ENCODE measurements around the gene SNAPIN. TPM values are rescaled to one million over a fixed set of nuclear protein-coding genes. Genes with fewer than 3 reads are reported as not detected.
A peak's percentile ranks its signal among the peaks of the same experiment; 100 is the strongest.

The SNAPIN gene
- total RNA-seq, 3 donors from 2014 or later, result 22.6 to 33.7 (median 25.4) TPM

DNA sequence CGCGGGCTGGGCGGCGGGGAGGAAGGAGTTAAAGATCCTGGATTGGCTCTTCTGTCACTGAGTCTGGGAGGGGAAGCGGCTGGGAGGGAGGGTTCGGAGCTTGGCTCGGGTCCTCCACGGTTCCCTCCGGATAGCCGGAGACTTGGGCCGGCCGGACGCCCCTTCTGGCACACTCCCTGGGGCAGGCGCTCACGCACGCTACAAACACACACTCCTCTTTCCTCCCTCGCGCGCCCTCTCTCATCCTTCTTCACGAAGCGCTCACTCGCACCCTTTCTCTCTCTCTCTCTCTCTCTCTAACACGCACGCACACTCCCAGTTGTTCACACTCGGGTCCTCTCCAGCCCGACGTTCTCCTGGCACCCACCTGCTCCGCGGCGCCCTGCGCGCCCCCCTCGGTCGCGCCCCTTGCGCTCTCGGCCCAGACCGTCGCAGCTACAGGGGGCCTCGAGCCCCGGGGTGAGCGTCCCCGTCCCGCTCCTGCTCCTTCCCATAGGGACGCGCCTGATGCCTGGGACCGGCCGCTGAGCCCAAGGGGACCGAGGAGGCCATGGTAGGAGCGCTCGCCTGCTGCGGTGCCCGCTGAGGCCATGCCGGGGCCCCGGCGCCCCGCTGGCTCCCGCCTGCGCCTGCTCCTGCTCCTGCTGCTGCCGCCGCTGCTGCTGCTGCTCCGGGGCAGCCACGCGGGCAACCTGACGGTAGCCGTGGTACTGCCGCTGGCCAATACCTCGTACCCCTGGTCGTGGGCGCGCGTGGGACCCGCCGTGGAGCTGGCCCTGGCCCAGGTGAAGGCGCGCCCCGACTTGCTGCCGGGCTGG lies 20.2 kb downstream of the SNAPIN start, which contains the start of gene NPR1:
NPR1 (plus strand) TSS at position 170 of the 818 bp plus-strand sequence; CDS start at position 591, 421 bp downstream.
- intact Hi-C loops (cut with DNase I, micrococcal nuclease), result loop anchor here in 1 of 2 donors (10.0 kb wide), 1 partner anchor 306 kb away; the partner anchor contains the start of gene RAB13
- no peaks in the 10 kb centered on the region for H3K9me3 ChIP-seq

DNA sequence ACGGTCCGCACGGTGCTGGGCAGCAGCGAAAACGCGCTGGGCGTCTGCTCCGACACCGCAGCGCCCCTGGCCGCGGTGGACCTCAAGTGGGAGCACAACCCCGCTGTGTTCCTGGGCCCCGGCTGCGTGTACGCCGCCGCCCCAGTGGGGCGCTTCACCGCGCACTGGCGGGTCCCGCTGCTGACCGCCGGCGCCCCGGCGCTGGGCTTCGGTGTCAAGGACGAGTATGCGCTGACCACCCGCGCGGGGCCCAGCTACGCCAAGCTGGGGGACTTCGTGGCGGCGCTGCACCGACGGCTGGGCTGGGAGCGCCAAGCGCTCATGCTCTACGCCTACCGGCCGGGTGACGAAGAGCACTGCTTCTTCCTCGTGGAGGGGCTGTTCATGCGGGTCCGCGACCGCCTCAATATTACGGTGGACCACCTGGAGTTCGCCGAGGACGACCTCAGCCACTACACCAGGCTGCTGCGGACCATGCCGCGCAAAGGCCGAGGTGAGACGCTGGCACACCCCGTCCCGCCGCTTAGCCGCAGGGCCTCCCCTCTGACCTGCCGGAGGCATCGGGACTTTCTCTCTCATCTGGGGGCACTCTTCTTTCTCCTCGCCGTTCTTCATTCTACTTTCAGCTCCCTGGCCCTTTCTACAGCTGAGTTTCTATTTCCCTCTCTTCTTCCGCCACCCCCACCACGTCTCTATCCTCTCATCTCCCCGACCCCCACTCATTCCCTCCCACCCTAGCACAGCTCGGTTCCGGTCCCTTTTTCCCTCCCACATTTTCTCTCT lies 21.0 kb downstream of the SNAPIN start:
- Histone ChIP-seq H3K4me1 (ENCODE audit: low read depth) (peaks cover 20% of the 10 kb centered on the region), H3K36me3 (ENCODE audit: low read depth) (no peaks in the 10 kb centered on the region), H3K9me3 (no peaks in the 10 kb centered on the region), H3K4me3 (no peak overlapping the region)
- DNase-seq (peak in 1 of 3 donors; percentile 48), ATAC-seq (peak; percentile 54)
- intact Hi-C loops (cut with DNase I, micrococcal nuclease), result loop anchor here in 1 of 2 donors (10.0 kb wide), 1 partner anchor 305 kb away; the partner anchor contains the start of gene RAB13
- no peak for TF ChIP-seq CTCF (IDR thresholded peaks at IDR 0.05)

More for the DNA sequence above, 20.2 kb downstream of the SNAPIN start, which contains the start of gene NPR1:
- peaks cover 20% of the 10 kb centered on the region for H3K4me1 ChIP-seq (ENCODE audit: low read depth)
- no peak within 1 kb of the TSS for H3K4me3 ChIP-seq
- no peaks in the 10 kb centered on the region for H3K36me3 ChIP-seq (ENCODE audit: low read depth)
- TF ChIP-seq CTCF (IDR thresholded peaks at IDR 0.05), result no peak
- ATAC-seq (peak; percentile 62), DNase-seq (peak; percentile 43 to 63 (median 45))

GRCh38 chr1:153680120-153680403 lies 21.6 kb downstream of the SNAPIN start:
- intact Hi-C loops (cut with DNase I, micrococcal nuclease), result no loop called here
- Histone ChIP-seq H3K36me3 (ENCODE audit: low read depth) (no peaks in the 10 kb centered on the region), H3K4me1 (ENCODE audit: low read depth) (peaks cover 20% of the 10 kb centered on the region), H3K4me3 (no peak overlapping the region), H3K9me3 (no peaks in the 10 kb centered on the region)
- ATAC-seq, result no peak
- peak in 1 of 3 donors; percentile 11 for DNase-seq
- TF ChIP-seq CTCF (IDR thresholded peaks at IDR 0.05), result no peak

DNA sequence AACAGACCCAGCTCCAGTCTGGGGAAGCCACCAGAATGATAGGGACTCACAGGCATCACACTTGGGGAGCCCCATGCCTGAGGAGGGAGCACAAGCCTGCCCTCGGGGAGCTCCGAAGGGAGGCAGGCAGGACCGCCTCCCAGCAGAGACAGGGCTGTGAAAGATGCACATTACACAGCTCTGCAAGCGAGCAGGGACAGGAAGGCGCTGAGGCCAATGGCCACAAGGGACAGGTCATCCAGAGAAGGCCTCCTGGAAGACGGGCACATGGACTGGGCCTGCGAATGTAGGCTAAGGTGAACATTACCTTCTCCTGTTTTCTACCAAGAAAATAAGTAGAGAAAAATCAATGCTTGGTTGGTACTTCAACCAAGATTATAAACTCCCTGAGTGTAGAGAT lies 24.2 kb downstream of the SNAPIN start:
- Histone ChIP-seq H3K4me3 (no peak overlapping the region), H3K36me3 (ENCODE audit: low read depth) (no peaks in the 10 kb centered on the region), H3K9me3 (no peaks in the 10 kb centered on the region), H3K4me1 (ENCODE audit: low read depth) (peaks cover 19% of the 10 kb centered on the region)
- DNase-seq (no peak), ATAC-seq (no peak)
- no peak for TF ChIP-seq CTCF (IDR thresholded peaks at IDR 0.05)
- intact Hi-C loops (cut with DNase I, micrococcal nuclease), result no loop called here

DNA sequence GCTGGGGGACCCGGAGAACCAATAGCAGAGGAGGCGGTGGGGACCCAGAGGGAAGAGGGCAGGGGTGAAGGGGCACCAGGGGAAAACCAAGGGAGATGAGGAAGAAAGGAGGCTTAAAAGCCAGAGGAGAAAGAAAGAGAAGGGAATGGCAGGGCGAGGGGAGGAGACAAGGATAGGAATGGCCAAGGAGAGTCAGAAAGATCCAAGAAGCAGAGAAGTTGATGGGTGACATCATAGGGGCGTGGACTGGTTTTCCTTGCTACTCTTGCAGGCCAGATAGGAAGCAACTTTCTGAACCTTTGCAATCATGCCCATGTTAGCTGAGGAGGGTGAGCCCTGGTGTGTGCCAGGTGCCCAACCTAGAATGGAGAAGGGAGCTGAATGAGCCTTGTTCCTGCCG lies 25.4 kb downstream of the SNAPIN start:
- DNase-seq (peak in 1 of 3 donors; percentile 40), ATAC-seq (peak; percentile 41)
- Histone ChIP-seq H3K4me3 (no peak overlapping the region), H3K9me3 (no peaks in the 10 kb centered on the region), H3K4me1 (ENCODE audit: low read depth) (peaks cover 8% of the 10 kb centered on the region), H3K36me3 (ENCODE audit: low read depth) (no peaks in the 10 kb centered on the region)
- intact Hi-C loops (cut with DNase I, micrococcal nuclease), result no loop called here
- no peak for TF ChIP-seq CTCF (IDR thresholded peaks at IDR 0.05)

Measured in mucosa of descending colon (tissue), 3 donors.